ENCODE results near the gene EXOC6B. TPM values are rescaled to one million over a fixed set of nuclear protein-coding genes. Genes with fewer than 3 reads are reported as not detected.
A peak's percentile ranks its signal among the peaks of the same experiment; 100 is the strongest.

Gene EXOC6B
- polyA plus RNA-seq, 2 of the 4 experiments (the other 2 are of a cell fraction): 15.5 to 24.7 TPM

DNA sequence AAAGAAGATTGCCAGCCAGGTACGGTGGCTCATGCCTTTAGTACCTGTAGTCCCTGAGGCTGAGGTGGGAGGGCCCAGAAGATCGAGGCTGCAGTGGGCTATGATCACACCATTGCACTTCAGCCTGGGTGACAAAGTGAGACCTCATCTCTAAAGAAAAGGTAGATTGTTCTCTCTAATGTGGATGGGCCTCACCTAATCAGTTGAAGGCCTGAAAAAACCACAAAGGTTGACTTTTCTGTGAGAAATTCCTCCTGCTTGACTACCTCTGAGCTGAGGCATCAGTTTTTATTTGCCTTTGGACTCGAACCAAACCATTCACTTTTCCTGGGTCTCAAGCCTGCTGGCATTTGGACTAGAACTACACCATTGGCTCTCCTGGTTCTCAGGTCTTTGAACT is 536.1 kb downstream of the EXOC6B start:
- FAIRE-seq: no peak
- ChIA-PET POLR2A (no interaction called here), CTCF (no interaction called here)
- ATAC-seq: no peak
- Histone ChIP-seq H3K4me1 (peaks cover 32% of the 10 kb centered on the region), H3K4me3 (no peak overlapping the region), H3K27ac (0 out of 6 replicates have a peak overlapping the region, but pooled peaks of 1 of the 2 experiments have one; percentile 11), H3K4me2 (no peak overlapping the region), H3K9me3 (no peaks in the 10 kb centered on the region)
- TF ChIP-seq RCOR1 (IDR thresholded peaks at IDR 0.05; ENCODE audit: low read depth, low read length) (no peak), PHF8 (IDR thresholded peaks at IDR 0.05; ENCODE audit: borderline replicate concordance, low read depth) (no peak), FOXS1 (CRISPR knock-in tag; IDR thresholded peaks at IDR 0.05) (no peak), GATA3 (IDR thresholded peaks at IDR 0.05; ENCODE audit: borderline replicate concordance) (no peak)
- TF ChIP-seq, protein P1, sequence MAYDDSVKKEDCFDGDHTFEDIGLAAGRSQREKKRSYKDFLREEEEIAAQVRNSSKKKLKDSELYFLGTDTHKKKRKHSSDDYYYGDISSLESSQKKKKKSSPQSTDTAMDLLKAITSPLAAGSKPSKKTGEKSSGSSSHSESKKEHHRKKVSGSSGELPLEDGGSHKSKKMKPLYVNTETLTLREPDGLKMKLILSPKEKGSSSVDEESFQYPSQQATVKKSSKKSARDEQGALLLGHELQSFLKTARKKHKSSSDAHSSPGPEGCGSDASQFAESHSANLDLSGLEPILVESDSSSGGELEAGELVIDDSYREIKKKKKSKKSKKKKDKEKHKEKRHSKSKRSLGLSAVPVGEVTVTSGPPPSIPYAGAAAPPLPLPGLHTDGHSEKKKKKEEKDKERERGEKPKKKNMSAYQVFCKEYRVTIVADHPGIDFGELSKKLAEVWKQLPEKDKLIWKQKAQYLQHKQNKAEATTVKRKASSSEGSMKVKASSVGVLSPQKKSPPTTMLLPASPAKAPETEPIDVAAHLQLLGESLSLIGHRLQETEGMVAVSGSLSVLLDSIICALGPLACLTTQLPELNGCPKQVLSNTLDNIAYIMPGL (CRISPR knock-in tag; IDR thresholded peaks at IDR 0.05; ENCODE audit: borderline replicate concordance): no peak
- no peak for DNase-seq (ENCODE audit: low read depth in 1 of 2, low spot score in 1 of 2)
- WGBS (ENCODE audit: missing lambda C conversion rate): 60% methylated on average over 3 of the region's 3 CpGs

DNA sequence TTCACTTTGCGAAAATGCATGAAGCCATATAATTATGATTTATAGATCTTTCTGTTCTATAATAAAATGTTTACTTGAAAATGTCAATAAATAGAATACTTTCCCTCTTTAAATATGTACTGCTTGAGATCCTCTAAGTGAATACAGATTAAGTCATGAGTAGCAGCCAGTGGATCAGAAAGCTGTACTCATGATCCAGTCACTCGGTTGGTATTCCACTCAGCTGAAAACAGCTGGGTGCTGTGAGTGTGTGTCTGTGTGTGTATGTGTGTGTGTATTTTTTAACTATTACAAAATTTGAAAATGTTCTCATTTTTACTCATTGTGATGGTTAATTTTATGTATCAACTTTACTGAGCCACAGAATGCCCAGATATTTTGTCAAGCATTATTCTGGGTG is 536.5 kb downstream of the EXOC6B start:
- Histone ChIP-seq H3K9me3 (no peaks in the 10 kb centered on the region), H3K4me3 (no peak overlapping the region), H3K4me2 (no peak overlapping the region), H3K4me1 (peaks cover 31% of the 10 kb centered on the region), H3K27ac (no peak overlapping the region)
- CTCF ChIA-PET: no interaction called here
- no peak for TF ChIP-seq CBX8 (IDR thresholded peaks at IDR 0.05)
- TF ChIP-seq, protein P2, sequence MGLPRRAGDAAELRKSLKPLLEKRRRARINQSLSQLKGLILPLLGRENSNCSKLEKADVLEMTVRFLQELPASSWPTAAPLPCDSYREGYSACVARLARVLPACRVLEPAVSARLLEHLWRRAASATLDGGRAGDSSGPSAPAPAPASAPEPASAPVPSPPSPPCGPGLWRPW (IDR thresholded peaks at IDR 0.05): no peak
- no peak for TF ChIP-seq TP53 (CRISPR knock-in tag; IDR thresholded peaks at IDR 0.05)
- TF ChIP-seq, protein P3, sequence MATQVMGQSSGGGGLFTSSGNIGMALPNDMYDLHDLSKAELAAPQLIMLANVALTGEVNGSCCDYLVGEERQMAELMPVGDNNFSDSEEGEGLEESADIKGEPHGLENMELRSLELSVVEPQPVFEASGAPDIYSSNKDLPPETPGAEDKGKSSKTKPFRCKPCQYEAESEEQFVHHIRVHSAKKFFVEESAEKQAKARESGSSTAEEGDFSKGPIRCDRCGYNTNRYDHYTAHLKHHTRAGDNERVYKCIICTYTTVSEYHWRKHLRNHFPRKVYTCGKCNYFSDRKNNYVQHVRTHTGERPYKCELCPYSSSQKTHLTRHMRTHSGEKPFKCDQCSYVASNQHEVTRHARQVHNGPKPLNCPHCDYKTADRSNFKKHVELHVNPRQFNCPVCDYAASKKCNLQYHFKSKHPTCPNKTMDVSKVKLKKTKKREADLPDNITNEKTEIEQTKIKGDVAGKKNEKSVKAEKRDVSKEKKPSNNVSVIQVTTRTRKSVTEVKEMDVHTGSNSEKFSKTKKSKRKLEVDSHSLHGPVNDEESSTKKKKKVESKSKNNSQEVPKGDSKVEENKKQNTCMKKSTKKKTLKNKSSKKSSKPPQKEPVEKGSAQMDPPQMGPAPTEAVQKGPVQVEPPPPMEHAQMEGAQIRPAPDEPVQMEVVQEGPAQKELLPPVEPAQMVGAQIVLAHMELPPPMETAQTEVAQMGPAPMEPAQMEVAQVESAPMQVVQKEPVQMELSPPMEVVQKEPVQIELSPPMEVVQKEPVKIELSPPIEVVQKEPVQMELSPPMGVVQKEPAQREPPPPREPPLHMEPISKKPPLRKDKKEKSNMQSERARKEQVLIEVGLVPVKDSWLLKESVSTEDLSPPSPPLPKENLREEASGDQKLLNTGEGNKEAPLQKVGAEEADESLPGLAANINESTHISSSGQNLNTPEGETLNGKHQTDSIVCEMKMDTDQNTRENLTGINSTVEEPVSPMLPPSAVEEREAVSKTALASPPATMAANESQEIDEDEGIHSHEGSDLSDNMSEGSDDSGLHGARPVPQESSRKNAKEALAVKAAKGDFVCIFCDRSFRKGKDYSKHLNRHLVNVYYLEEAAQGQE (IDR thresholded peaks at IDR 0.05): no peak
- DNase-seq (ENCODE audit: low read depth in 1 of 2, low spot score in 1 of 2): no peak
- no peak for ATAC-seq
- FAIRE-seq: no peak
- 92% methylated on average over 2 of the region's 2 CpGs for WGBS (ENCODE audit: missing lambda C conversion rate)
- POLR2A ChIA-PET: no interaction called here

DNA sequence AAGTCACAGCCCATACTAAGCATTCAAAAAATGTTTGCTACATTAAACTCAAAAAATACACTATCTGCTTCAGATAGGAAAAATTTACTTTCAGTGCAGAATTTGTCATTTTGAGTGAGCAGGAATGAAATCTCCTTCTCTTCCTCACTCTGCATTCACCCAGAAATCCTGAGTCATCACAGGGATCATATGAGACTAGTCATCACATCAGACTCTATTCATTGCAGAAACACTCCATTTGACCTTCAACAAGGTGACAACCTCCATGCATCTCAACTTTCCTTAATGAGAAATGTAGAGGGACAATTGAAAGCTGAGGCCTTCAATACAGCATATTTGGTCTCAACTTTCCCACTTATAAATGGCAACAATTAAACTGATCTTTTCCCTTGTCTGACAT is 547.8 kb downstream of the EXOC6B start:
- CTCF ChIA-PET: no interaction called here
- peak in 1 of 2 experiments; percentile 46 for DNase-seq (ENCODE audit: low read depth in 1 of 2, low spot score in 1 of 2)

DNA sequence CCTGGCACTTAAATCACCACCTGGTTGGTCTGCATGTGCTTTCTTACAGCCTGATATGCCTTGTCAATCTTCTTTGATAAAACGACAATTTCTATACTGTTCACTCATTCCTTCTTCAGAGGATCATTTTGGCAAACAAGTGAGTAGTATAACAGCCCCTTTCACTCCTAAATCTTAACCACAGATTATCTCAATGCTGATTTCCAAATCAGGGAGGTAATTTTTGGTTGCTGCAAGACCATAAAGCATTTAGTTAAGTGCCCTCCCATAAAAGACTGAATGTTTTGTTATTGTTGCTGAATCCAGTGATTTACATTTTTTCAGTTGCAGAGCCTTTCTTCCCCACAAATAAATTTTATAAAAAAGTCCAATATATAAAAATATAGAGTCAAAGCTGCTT is 549.0 kb downstream of the EXOC6B start:
- no peak for DNase-seq (ENCODE audit: low read depth in 1 of 2, low spot score in 1 of 2)
- ChIA-PET POLR2A (no interaction called here), CTCF (interaction anchor here (0.6 to 1.0 kb wide), 3 partner anchors 14 to 629 kb away, joined by 3 to 4 read pairs (median 3); no protein-coding TSS in a partner anchor)
- no peaks in the 10 kb centered on the region for H3K9me3 ChIP-seq
- no peak overlapping the region for H3K4me2 ChIP-seq
- whole genome bisulfite sequencing (ENCODE audit: missing lambda C conversion rate): 87% methylated on average over 1 of the region's 1 CpG
- TF ChIP-seq FOSB (CRISPR knock-in tag; IDR thresholded peaks at IDR 0.05) (no peak), RAD21 (conservative IDR thresholded peaks at IDR 0.05 in 1 of 2, IDR thresholded peaks at IDR 0.05 in 1 of 2) (no peak)
- TF ChIP-seq, protein P4, sequence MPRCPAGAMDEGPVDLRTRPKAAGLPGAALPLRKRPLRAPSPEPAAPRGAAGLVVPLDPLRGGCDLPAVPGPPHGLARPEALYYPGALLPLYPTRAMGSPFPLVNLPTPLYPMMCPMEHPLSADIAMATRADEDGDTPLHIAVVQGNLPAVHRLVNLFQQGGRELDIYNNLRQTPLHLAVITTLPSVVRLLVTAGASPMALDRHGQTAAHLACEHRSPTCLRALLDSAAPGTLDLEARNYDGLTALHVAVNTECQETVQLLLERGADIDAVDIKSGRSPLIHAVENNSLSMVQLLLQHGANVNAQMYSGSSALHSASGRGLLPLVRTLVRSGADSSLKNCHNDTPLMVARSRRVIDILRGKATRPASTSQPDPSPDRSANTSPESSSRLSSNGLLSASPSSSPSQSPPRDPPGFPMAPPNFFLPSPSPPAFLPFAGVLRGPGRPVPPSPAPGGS (IDR thresholded peaks at IDR 0.05): no peak
- no peak for ATAC-seq
- peaks cover 79% of the 10 kb centered on the region for H3K4me1 ChIP-seq
- peak overlapping the region; percentile 11 to 64; a peak in 5 of 6 replicates for H3K27ac ChIP-seq
- H3K4me3 ChIP-seq: no peak overlapping the region
- peak; percentile 32 for FAIRE-seq

More for the DNA sequence above, 547.8 kb downstream of the EXOC6B start:
- FAIRE-seq (peak; percentile 89), ATAC-seq (no peak)
- Histone ChIP-seq H3K4me2 (peak overlapping the region; percentile 30), H3K9me3 (no peaks in the 10 kb centered on the region), H3K27ac (peak overlapping the region; percentile 18 to 64; a peak in 4 of 6 replicates), H3K4me1 (peaks cover 70% of the 10 kb centered on the region), H3K4me3 (no peak overlapping the region)
- POLR2A ChIA-PET: no interaction called here
- peak; percentile 75 for TF ChIP-seq MAFK (IDR thresholded peaks at IDR 0.05; ENCODE audit: partially characterized antibody)
- peak; percentile 62; the same call in 1 of the 2 replicates for TF ChIP-seq ESRRA (IDR thresholded peaks at IDR 0.05; ENCODE audit: borderline replicate concordance, low read length)
- peak; percentile 52; the same call in 1 of the 2 replicates for TF ChIP-seq FOSL2 (IDR thresholded peaks at IDR 0.05)
- TF ChIP-seq FOSL2 (CRISPR knock-in tag; IDR thresholded peaks at IDR 0.05): peak; percentile 70
- TF ChIP-seq MYC (IDR thresholded peaks at IDR 0.05; ENCODE audit: borderline replicate concordance, low read length): no peak
